Umbilical cord (tissue), 2 donors: ENCODE data around the gene PER1. TPM values are rescaled to one million over a fixed set of nuclear protein-coding genes. Genes with fewer than 3 reads are reported as not detected.
"Not testable (repeated sequence)": the region's sequence is repeated elsewhere in the genome, so short reads cannot be mapped to it uniquely, and the experiment has no call there.

Experiments
- DNase-seq: peaks from one replicate; pipeline ENCODE4 v3.0.0-alpha.2; 2015; ENCODE audit warnings: low spot score
- total RNA-seq: library from RNA; depleted of rRNA; stranded (reverse); fragments of >200 nt; gene quantifications from one replicate; pipeline ENCODE4 v1.2.3, GENCODE V29; 2014; ENCODE audit warnings: low replicate concordance; ENCODE audit not compliant: insufficient read depth

PER1 gene
- total RNA-seq, 1 donor from 2014 or later = 26.7 TPM

GRCh38 chr17:8120520-8121406, 31.4 kb downstream of the PER1 start:
- peak; percentile 45 for DNase-seq

GRCh38 chr17:8119581-8120519, 32.4 kb downstream of the PER1 start:
- peak; percentile 98 for DNase-seq

GRCh38 chr17:8118769-8119580, 33.2 kb downstream of the PER1 start:
- DNase-seq = peak; percentile 94

- peak; percentile 62 for DNase-seq
These were observed 34.0 kb downstream of the PER1 start, which contains the start of gene ALOXE3 for GRCh38 chr17:8117980-8118768. Gene ALOXE3, minus strand, starts transcription at chr17:8118514. Its CDS starts 524 bp downstream, at chr17:8117990.

- DNase-seq = no peak
These were observed 34.7 kb downstream of the PER1 start for GRCh38 chr17:8117367-8117979.

- no peak for DNase-seq
These were observed 35.4 kb downstream of the PER1 start for GRCh38 chr17:8116776-8117175.

GRCh38 chr17:8110907-8111306, 41.3 kb downstream of the PER1 start:
- no peak for DNase-seq

- no peak for DNase-seq
These were observed 41.8 kb downstream of the PER1 start for GRCh38 chr17:8110456-8110804.

GRCh38 chr17:8109661-8110455, 42.3 kb downstream of the PER1 start:
- no peak for DNase-seq

- no peak for DNase-seq
These were observed 43.1 kb downstream of the PER1 start for GRCh38 chr17:8108972-8109660.

GRCh38 chr17:8106980-8107379, 45.2 kb downstream of the PER1 start:
- DNase-seq = not testable (repeated sequence)

GRCh38 chr17:8105957-8106398, 46.2 kb downstream of the PER1 start:
- DNase-seq = no peak

GRCh38 chr17:8104911-8105310, 47.3 kb downstream of the PER1 start:
- no peak for DNase-seq

- DNase-seq = no peak
These were observed 48.7 kb downstream of the PER1 start for GRCh38 chr17:8103549-8103948.

- DNase-seq = no peak
These were observed 50.5 kb downstream of the PER1 start for GRCh38 chr17:8101721-8102120.

- no peak for DNase-seq
These were observed 51.4 kb downstream of the PER1 start for GRCh38 chr17:8100763-8101162.

GRCh38 chr17:8100111-8100510, 52.1 kb downstream of the PER1 start:
- no peak for DNase-seq

GRCh38 chr17:8096541-8096940, 55.7 kb downstream of the PER1 start:
- no peak for DNase-seq

- no peak for DNase-seq
These were observed 56.8 kb downstream of the PER1 start for GRCh38 chr17:8095361-8095760.
